Liver (tissue), 9 donors: ENCODE measurements around the gene RRP8. TPM values are rescaled to one million over a fixed set of nuclear protein-coding genes. Genes with fewer than 3 reads are reported as not detected.
A peak's percentile ranks its signal among the peaks of the same experiment; 100 is the strongest.

Source experiments
- DNase-seq: peaks from one replicate; pipeline ENCODE4 v3.0.0-alpha.2; 2017; ENCODE audit warnings: low spot score
- H3K27ac ChIP-seq, 2 donors: one replicate each; pipeline ENCODE4 v1.7.0; 2013; ENCODE audit warnings: inconsistent platforms in 2 of 2, low read length in 2 of 2, control low read depth in 1 of 2, low read depth in 1 of 2, mild to moderate bottlenecking in 1 of 2
- H3K27me3 ChIP-seq, 4 donors: one replicate each; pipeline versions ENCODE4 v1.6.1 to v1.7.0; 2013; ENCODE audit warnings: low read length in 3 of 4, inconsistent platforms in 1 of 4, mild to moderate bottlenecking in 1 of 4, moderate library complexity in 1 of 4; ENCODE audit not compliant: control insufficient read depth in 4 of 4, insufficient read depth in 4 of 4
- H3K36me3 ChIP-seq, 4 donors: one replicate each; pipeline versions ENCODE4 v1.6.1 to v1.7.0; 2013; ENCODE audit warnings: low read length in 3 of 4, mild to moderate bottlenecking in 3 of 4, low read depth in 1 of 4, moderate library complexity in 1 of 4; ENCODE audit not compliant: control insufficient read depth in 4 of 4, insufficient read depth in 3 of 4
- H3K4me1 ChIP-seq, 4 donors: one replicate each; pipeline versions ENCODE4 v1.6.1 to v1.7.0; 2013; ENCODE audit warnings: low read length in 3 of 4, mild to moderate bottlenecking in 3 of 4, moderate library complexity in 1 of 4; ENCODE audit not compliant: control insufficient read depth in 4 of 4, insufficient read depth in 4 of 4
- H3K4me3 ChIP-seq, 3 donors: one replicate each; pipeline versions ENCODE4 v1.6.1 to v1.7.0; 2013; ENCODE audit warnings: low read length in 3 of 3, control low read depth in 1 of 3, low read depth in 1 of 3, mild to moderate bottlenecking in 1 of 3
- H3K9ac ChIP-seq, 2 donors: one replicate each; pipeline ENCODE4 v1.7.0; 2013; ENCODE audit warnings: low read length in 2 of 2, mild to moderate bottlenecking in 2 of 2, moderate library complexity in 2 of 2, control low read depth in 1 of 2, low read depth in 1 of 2
- H3K9me3 ChIP-seq, 4 donors: one replicate each; pipeline versions ENCODE4 v1.6.1 to v1.7.0; 2013; ENCODE audit warnings: low read length in 3 of 4; ENCODE audit not compliant: control insufficient read depth in 4 of 4
- EGR1 ChIP-seq, 2 donors: IDR thresholded peaks; 2 replicates each; pipeline ENCODE4 v1.6.1; 2016 to 2018; ENCODE audit warnings: antibody characterized with exemption in 2 of 2, low read depth in 2 of 2
- FOXA1 ChIP-seq: IDR thresholded peaks from 2 replicates; pipeline ENCODE4 v1.6.1; 2016; ENCODE audit warnings: antibody characterized with exemption
- HNF4A ChIP-seq, 2 donors: conservative IDR thresholded peaks; 2 replicates each; pipeline ENCODE4 v1.6.1; 2016; ENCODE audit warnings: antibody characterized with exemption in 2 of 2, mild to moderate bottlenecking in 2 of 2
- HNF4G ChIP-seq: IDR thresholded peaks from 2 replicates; pipeline ENCODE4 v1.6.1; 2016; ENCODE audit warnings: antibody characterized with exemption
- JUND ChIP-seq, 2 donors: IDR thresholded peaks; 2 replicates each; pipeline ENCODE4 v1.6.1; 2016; ENCODE audit warnings: antibody characterized with exemption in 2 of 2
- NR2F2 ChIP-seq: IDR thresholded peaks from 2 replicates; pipeline ENCODE4 v1.6.1; 2016; ENCODE audit warnings: antibody characterized with exemption
- RXRA ChIP-seq, 2 donors: IDR thresholded peaks; 2 replicates each; pipeline ENCODE4 v1.6.1; 2017 to 2018; ENCODE audit warnings: antibody characterized with exemption in 2 of 2, mild to moderate bottlenecking in 1 of 2
- SP1 ChIP-seq: IDR thresholded peaks from 2 replicates; pipeline ENCODE4 v1.6.1; 2018; ENCODE audit warnings: antibody characterized with exemption, mild to moderate bottlenecking
- TAF1 ChIP-seq: conservative IDR thresholded peaks from 2 replicates; pipeline ENCODE4 v1.6.1; 2016; ENCODE audit warnings: antibody characterized with exemption, mild to moderate bottlenecking
- YY1 ChIP-seq: IDR thresholded peaks from 2 replicates; pipeline ENCODE4 v1.6.1; 2016; ENCODE audit warnings: antibody characterized with exemption, mild to moderate bottlenecking
- WGBS: extraction: QIAGEN DNeasy Blood & Tissue Kit; methylation state at CpG from one replicate; pipeline ENCODE4 v1.1.7; 2013; 5-methylcytosine and 5-hydroxymethylcytosine counted together
- polyA plus RNA-seq, 2 donors: library from polyadenylated mRNA; stranded (reverse) in 1 of 2; unstranded in 1 of 2; fragments of 200-250 nt in 1 of 2; fragments of >200 nt in 1 of 2; fragmentation: Nextera tagmentation in 1 of 2; extraction: Ambion mirVana in 1 of 2; gene quantifications; one replicate each; pipeline versions ENCODE4 v1.2.1 to v1.2.3, GENCODE V29; 2013 to 2015
- total RNA-seq, 2 donors: library from RNA; depleted of rRNA; stranded (reverse); fragments of >200 nt; gene quantifications; one replicate each; pipeline ENCODE4 v1.2.3, GENCODE V29; 2014
- TF ChIP-seq, protein P1 (sequence below): IDR thresholded peaks from 2 replicates; pipeline ENCODE4 v1.6.1; 2016; ENCODE audit warnings: antibody characterized with exemption
- TF ChIP-seq, protein P2 (sequence below): IDR thresholded peaks from 2 replicates; pipeline ENCODE4 v1.6.1; 2016; ENCODE audit warnings: antibody characterized with exemption
- TF ChIP-seq, protein P3 (sequence below): IDR thresholded peaks from 2 replicates; pipeline ENCODE4 v1.6.1; 2016; ENCODE audit warnings: antibody characterized with exemption, mild to moderate bottlenecking
- TF ChIP-seq, protein P4 (sequence below): IDR thresholded peaks from 2 replicates; pipeline ENCODE4 v1.6.1; 2016; ENCODE audit warnings: antibody characterized with exemption
- donor health status: healthy.
- donor health status: healthy.
- donor health status: healthy.
- donor health status: healthy.
- donor health status: healthy.

The RRP8 gene
- total and polyA plus RNA-seq, 4 donors, result 10.3 to 12.6 (median 11.2) TPM

- Histone ChIP-seq H3K9ac (no peak overlapping the region), H3K27ac (no peak overlapping the region), H3K27me3 (no peaks in the 10 kb centered on the region), H3K9me3 (no peaks in the 10 kb centered on the region), H3K36me3 (peaks cover 3 to 38% (median 20%) of the 10 kb centered on the region in 4 donors), H3K4me3 (no peak overlapping the region), H3K4me1 (peaks cover 9 to 58% (median 43%) of the 10 kb centered on the region in 4 donors)
- WGBS, result 98% methylated on average over 13 of the region's 13 CpGs
- TF ChIP-seq NR2F2, result no peak
- TF ChIP-seq HNF4G, result no peak
- peak; percentile 30 for DNase-seq
Observed at GRCh38 chr11:6601041-6601461, 2.4 kb downstream of the RRP8 start.

- Histone ChIP-seq H3K4me1 (peaks cover 9 to 50% (median 39%) of the 10 kb centered on the region in 4 donors), H3K4me3 (no peak overlapping the region), H3K27me3 (no peaks in the 10 kb centered on the region), H3K9ac (no peak overlapping the region), H3K36me3 (peaks cover 3 to 42% (median 24%) of the 10 kb centered on the region in 4 donors), H3K27ac (no peak overlapping the region), H3K9me3 (no peaks in the 10 kb centered on the region)
- peak; percentile 36 for DNase-seq
- WGBS, result 94% methylated on average over 2 of the region's 2 CpGs
- TF ChIP-seq, protein P1, sequence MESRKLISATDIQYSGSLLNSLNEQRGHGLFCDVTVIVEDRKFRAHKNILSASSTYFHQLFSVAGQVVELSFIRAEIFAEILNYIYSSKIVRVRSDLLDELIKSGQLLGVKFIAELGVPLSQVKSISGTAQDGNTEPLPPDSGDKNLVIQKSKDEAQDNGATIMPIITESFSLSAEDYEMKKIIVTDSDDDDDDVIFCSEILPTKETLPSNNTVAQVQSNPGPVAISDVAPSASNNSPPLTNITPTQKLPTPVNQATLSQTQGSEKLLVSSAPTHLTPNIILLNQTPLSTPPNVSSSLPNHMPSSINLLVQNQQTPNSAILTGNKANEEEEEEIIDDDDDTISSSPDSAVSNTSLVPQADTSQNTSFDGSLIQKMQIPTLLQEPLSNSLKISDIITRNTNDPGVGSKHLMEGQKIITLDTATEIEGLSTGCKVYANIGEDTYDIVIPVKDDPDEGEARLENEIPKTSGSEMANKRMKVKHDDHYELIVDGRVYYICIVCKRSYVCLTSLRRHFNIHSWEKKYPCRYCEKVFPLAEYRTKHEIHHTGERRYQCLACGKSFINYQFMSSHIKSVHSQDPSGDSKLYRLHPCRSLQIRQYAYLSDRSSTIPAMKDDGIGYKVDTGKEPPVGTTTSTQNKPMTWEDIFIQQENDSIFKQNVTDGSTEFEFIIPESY, result no peak
- no peak for TF ChIP-seq TAF1
- TF ChIP-seq FOXA1, result no peak
- TF ChIP-seq SP1, result no peak
- no peak for TF ChIP-seq YY1
- no peak for TF ChIP-seq HNF4A (conservative IDR thresholded peaks at IDR 0.05)
- TF ChIP-seq HNF4G, result no peak
- TF ChIP-seq, protein P2, sequence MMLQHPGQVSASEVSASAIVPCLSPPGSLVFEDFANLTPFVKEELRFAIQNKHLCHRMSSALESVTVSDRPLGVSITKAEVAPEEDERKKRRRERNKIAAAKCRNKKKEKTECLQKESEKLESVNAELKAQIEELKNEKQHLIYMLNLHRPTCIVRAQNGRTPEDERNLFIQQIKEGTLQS, result no peak
- TF ChIP-seq, protein P3, sequence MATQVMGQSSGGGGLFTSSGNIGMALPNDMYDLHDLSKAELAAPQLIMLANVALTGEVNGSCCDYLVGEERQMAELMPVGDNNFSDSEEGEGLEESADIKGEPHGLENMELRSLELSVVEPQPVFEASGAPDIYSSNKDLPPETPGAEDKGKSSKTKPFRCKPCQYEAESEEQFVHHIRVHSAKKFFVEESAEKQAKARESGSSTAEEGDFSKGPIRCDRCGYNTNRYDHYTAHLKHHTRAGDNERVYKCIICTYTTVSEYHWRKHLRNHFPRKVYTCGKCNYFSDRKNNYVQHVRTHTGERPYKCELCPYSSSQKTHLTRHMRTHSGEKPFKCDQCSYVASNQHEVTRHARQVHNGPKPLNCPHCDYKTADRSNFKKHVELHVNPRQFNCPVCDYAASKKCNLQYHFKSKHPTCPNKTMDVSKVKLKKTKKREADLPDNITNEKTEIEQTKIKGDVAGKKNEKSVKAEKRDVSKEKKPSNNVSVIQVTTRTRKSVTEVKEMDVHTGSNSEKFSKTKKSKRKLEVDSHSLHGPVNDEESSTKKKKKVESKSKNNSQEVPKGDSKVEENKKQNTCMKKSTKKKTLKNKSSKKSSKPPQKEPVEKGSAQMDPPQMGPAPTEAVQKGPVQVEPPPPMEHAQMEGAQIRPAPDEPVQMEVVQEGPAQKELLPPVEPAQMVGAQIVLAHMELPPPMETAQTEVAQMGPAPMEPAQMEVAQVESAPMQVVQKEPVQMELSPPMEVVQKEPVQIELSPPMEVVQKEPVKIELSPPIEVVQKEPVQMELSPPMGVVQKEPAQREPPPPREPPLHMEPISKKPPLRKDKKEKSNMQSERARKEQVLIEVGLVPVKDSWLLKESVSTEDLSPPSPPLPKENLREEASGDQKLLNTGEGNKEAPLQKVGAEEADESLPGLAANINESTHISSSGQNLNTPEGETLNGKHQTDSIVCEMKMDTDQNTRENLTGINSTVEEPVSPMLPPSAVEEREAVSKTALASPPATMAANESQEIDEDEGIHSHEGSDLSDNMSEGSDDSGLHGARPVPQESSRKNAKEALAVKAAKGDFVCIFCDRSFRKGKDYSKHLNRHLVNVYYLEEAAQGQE, result no peak
- TF ChIP-seq JUND (IDR thresholded peaks at IDR 0.05), result no peak
- no peak for TF ChIP-seq EGR1 (IDR thresholded peaks at IDR 0.05; ENCODE audit: low read depth in 2 of 2)
- TF ChIP-seq RXRA (IDR thresholded peaks at IDR 0.05), result no peak
- TF ChIP-seq, protein P4, sequence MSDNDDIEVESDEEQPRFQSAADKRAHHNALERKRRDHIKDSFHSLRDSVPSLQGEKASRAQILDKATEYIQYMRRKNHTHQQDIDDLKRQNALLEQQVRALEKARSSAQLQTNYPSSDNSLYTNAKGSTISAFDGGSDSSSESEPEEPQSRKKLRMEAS, result no peak
- no peak for TF ChIP-seq NR2F2
Observed at GRCh38 chr11:6599881-6600390, 3.5 kb downstream of the RRP8 start.
